Gastroesophageal sphincter (tissue), 4 donors: ENCODE measurements around the gene ZNF512B. TPM values are rescaled to one million over a fixed set of nuclear protein-coding genes. Genes with fewer than 3 reads are reported as not detected.
"Not testable (repeated sequence)": the region's sequence is repeated elsewhere in the genome, so short reads cannot be mapped to it uniquely, and the experiment has no call there.

Experiments used
- ATAC-seq: fragments of 150-250 bp; one replicate; pipeline ENCODE4 v1.9.1; 2016; ENCODE audit warnings: mild to moderate bottlenecking, moderate library complexity
- H3K27ac ChIP-seq, 4 donors: fragments of 200-600 bp; sonication (generic) in 3 of 4; 1 replicate in 3 of 4; 2 replicates in 1 of 4; pipeline ENCODE4 v1.5.1; 2016 to 2019
- H3K27me3 ChIP-seq: fragments of 200-600 bp; sonication (generic); one replicate; pipeline ENCODE4 v1.5.1; 2019
- H3K36me3 ChIP-seq, 2 donors: fragments of 200-600 bp; sonication (generic); one replicate each; pipeline ENCODE4 v1.5.1; 2019; ENCODE audit warnings: control low read depth in 1 of 2
- H3K4me1 ChIP-seq, 3 donors: fragments of 200-600 bp; sonication (generic); 1 replicate in 2 of 3; 2 replicates in 1 of 3; pipeline ENCODE4 v1.5.1; 2016 to 2019; ENCODE audit warnings: control low read depth in 2 of 3
- H3K4me3 ChIP-seq, 2 donors: fragments of 200-600 bp; sonication (generic); one replicate each; pipeline ENCODE4 v1.5.1; 2019; ENCODE audit warnings: mild to moderate bottlenecking in 1 of 2, moderate library complexity in 1 of 2
- H3K9me3 ChIP-seq, 3 donors: fragments of 200-600 bp; sonication (generic); one replicate each; pipeline ENCODE4 v1.5.1; 2017 to 2019; ENCODE audit warnings: control low read depth in 2 of 3
- EP300 ChIP-seq: sonication (generic); formaldehyde crosslinking; IDR thresholded peaks from one replicate; pipeline ENCODE4 v1.6.1; 2017; ENCODE audit warnings: antibody characterized with exemption, mild to moderate bottlenecking
- POLR2A ChIP-seq, 2 donors: fragments of 450-650 bp; IDR thresholded peaks; one replicate each; pipeline ENCODE4 v1.6.1; 2017; ENCODE audit warnings: antibody characterized with exemption in 2 of 2, mild to moderate bottlenecking in 2 of 2, moderate library complexity in 1 of 2
- POLR2AphosphoS5 ChIP-seq: sonication (generic); formaldehyde crosslinking; IDR thresholded peaks from one replicate; pipeline ENCODE4 v1.6.1; 2017; ENCODE audit warnings: antibody characterized with exemption
- WGBS, 2 donors: methylation state at CpG; one replicate each; pipeline ENCODE4 v1.1.5; 2018; ENCODE audit warnings: low coverage in 1 of 2; 5-methylcytosine and 5-hydroxymethylcytosine counted together
- total RNA-seq, 4 donors: library from RNA; depleted of rRNA; stranded (reverse); fragments of >200 nt; gene quantifications; one replicate each; pipeline ENCODE4 v1.1.0, GENCODE V29; 2016
- TF ChIP-seq, protein P1 (sequence below), 4 experiments: fragments of 200-600 bp in 2 of 4; fragments of 450-650 bp in 2 of 4; sonication (generic) in 1 of 4; IDR thresholded peaks; one replicate each; pipeline ENCODE4 v1.5.1; 2017 to 2019; ENCODE audit warnings: antibody characterized with exemption in 4 of 4, mild to moderate bottlenecking in 2 of 4, moderate library complexity in 2 of 4

The ZNF512B gene
- total RNA-seq, 4 donors from 2014 or later, result 9.0 to 13.8 (median 10.0) TPM

DNA sequence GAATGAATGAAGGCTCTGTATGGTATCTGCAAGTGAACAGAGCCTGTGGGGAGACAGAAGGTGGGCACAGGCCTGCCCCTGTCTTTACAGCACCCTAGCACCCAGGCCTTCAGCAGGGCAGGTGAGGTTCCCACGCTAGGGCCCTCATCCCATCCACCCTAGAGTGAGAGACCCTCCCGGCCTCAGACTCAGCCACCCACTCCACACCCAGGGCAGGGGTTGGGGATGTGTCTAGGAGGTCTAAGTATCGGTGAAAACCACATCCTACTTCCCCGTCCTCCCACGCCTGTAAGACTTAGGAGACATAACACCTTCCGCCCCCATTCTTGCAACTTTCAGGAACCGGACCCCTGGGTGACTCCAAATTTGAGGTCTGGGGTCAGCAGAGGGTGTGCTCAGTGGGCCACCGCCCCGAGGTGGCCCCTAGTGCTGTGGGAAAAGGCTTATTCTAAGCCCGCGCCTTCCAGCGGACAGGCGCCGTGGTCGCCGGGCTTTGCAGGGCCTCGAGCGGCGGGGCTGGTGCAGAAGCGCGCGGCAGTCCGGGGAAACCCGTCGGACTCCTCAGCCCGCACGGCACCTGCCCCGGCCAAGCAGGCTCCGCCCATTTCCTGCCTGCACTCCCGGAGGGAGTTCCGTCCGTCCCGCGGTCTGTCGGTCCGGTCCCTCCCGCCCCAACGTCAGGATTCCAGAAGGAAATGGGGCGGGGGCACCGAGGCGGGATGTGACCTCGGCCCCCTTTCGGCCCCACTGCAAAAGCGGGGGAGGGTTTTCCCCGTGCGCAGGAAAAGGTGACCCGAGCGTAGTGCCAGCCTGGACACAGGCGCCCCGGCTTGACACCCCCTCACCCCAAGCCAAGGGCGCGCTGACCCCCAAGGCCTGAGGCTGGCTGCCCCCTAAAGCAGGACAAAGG lies 8.8 kb upstream of the ZNF512B start:
- no peaks in the 10 kb centered on the region for H3K9me3 ChIP-seq
- no peak for TF ChIP-seq POLR2A (IDR thresholded peaks at IDR 0.05)
- TF ChIP-seq, protein P1, sequence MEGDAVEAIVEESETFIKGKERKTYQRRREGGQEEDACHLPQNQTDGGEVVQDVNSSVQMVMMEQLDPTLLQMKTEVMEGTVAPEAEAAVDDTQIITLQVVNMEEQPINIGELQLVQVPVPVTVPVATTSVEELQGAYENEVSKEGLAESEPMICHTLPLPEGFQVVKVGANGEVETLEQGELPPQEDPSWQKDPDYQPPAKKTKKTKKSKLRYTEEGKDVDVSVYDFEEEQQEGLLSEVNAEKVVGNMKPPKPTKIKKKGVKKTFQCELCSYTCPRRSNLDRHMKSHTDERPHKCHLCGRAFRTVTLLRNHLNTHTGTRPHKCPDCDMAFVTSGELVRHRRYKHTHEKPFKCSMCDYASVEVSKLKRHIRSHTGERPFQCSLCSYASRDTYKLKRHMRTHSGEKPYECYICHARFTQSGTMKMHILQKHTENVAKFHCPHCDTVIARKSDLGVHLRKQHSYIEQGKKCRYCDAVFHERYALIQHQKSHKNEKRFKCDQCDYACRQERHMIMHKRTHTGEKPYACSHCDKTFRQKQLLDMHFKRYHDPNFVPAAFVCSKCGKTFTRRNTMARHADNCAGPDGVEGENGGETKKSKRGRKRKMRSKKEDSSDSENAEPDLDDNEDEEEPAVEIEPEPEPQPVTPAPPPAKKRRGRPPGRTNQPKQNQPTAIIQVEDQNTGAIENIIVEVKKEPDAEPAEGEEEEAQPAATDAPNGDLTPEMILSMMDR (IDR thresholded peaks at IDR 0.05), result no peak
- H3K27ac ChIP-seq, result peak overlapping the region; percentile 8 to 88 (median 86)
- peaks cover 0 to 11% of the 10 kb centered on the region in 2 donors for H3K36me3 ChIP-seq
- no peaks in the 10 kb centered on the region for H3K27me3 ChIP-seq
- H3K4me3 ChIP-seq, result peak overlapping the region; percentile 69 to 71
- H3K4me1 ChIP-seq, result peaks cover 0 to 64% (median 42%) of the 10 kb centered on the region in 3 donors
- ATAC-seq, result peak; percentile 34
- 80% methylated on average over 1 of the region's 52 CpGs; no CpG with 5 or more reads in 1 of the 2 donors for WGBS, 2 donors

DNA sequence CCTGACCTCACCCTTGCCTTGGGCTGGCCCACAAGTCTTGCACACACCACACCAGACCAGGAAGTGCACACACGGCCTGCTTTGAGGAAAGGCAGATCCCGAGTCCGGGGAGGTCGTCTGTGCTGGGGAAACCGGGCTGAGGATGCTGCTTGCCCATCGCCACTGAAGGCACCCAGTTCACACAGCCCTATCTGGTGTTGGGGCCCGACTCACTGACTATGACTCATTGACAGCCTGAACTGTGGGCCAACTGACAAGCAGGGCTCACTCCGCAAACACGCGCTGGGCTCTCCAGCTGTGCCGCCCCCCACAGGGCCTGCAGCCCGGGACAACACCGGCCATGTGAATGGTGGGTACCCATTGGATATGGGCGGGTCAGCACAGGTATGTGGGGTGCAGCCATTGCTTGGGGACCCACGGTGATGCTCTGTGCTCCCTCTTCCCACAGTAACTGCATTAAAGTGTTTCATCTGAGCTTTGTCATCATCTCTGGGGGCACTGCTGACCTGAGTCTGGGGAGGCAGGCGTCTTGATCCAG lies 8.1 kb upstream of the ZNF512B start:
- peak overlapping the region in 2 of 4 donors; percentile 84 to 88 for H3K27ac ChIP-seq
- WGBS, 2 donors, result 50% methylated on average over 2 of the region's 16 CpGs; no CpG with 5 or more reads in 1 of the 2 donors
- TF ChIP-seq POLR2AphosphoS5 (no peak), POLR2A (IDR thresholded peaks at IDR 0.05) (no peak), EP300 (no peak)
- TF ChIP-seq, protein P1 (IDR thresholded peaks at IDR 0.05), result no peak
- no peak overlapping the region for H3K4me3 ChIP-seq
- H3K4me1 ChIP-seq, result peaks cover 0 to 60% (median 40%) of the 10 kb centered on the region in 3 donors
- no peaks in the 10 kb centered on the region for H3K9me3 ChIP-seq
- ATAC-seq, result no peak
- H3K27me3 ChIP-seq, result no peaks in the 10 kb centered on the region
- peaks cover 0 to 3% of the 10 kb centered on the region in 2 donors for H3K36me3 ChIP-seq

DNA sequence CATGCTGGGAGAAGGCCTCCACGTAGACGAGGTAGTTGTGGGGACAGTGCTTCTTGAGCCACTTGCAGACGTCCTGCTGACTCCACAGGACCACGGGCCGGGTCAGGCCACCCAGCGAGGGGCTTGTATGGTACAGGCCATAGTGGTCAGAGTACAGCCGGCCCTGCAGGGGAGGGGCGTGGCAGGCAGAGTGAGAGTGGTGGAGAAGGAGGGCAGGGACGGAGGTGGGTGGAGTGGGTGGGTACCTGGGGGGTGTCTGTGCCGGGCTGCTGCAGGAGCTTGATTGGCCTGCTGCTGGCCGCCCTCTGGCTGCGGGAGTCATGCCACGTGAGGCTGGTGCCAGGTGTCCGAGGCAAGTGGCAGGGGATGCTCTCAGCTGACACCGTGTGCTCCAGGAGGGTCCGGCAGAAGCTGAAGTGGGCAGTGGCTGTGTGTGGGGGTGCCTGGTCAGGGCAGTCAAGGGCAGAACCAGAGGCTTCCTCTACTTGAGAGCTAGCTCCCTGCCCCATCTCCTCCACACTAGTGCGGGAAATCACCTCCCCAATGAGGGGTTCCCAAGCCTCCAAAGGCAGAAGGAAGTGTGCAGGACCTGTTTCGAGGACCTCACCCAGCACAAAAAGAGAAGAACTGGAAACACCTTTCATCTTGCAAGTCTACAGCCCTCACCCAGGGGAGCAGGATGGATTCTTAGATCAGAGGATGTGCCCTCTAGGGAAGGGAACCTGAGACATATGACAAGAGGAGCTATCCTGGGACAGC lies 7.4 kb upstream of the ZNF512B start:
- ATAC-seq, result no peak
- peaks cover 0 to 54% (median 34%) of the 10 kb centered on the region in 3 donors for H3K4me1 ChIP-seq
- H3K9me3 ChIP-seq, result no peaks in the 10 kb centered on the region
- 76% methylated on average over 9 of the region's 18 CpGs; no CpG with 5 or more reads in 1 of the 2 donors for WGBS, 2 donors
- no peak for TF ChIP-seq POLR2A (IDR thresholded peaks at IDR 0.05)
- no peak for TF ChIP-seq EP300
- TF ChIP-seq, protein P1 (IDR thresholded peaks at IDR 0.05), result no peak
- H3K36me3 ChIP-seq, result no peaks in the 10 kb centered on the region
- H3K27ac ChIP-seq, result no peak overlapping the region
- H3K4me3 ChIP-seq, result no peak overlapping the region
- no peaks in the 10 kb centered on the region for H3K27me3 ChIP-seq

DNA sequence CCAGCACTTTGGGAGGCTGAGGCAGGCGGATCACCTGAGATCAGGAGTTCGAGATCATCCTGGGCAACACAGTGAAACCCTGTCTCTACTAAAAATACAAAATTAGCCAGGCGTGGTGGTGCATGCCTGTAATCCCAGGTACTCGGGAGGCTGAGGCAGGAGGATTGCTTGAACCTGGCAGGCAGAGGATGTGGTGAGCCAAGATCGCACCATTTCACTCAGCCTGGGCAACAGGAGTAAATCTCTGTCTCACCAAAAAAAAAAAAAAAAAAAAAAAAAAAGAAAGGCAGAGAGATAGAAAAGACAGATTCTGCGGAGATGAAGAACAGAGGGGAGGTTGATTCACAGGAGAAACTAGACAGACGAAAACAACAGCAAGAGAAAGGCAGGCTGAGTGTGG lies 6.8 kb upstream of the ZNF512B start:
- peaks cover 0 to 47% (median 28%) of the 10 kb centered on the region in 3 donors for H3K4me1 ChIP-seq
- not testable (repeated sequence) for H3K27ac ChIP-seq, H3K36me3 ChIP-seq, ATAC-seq, H3K4me3 ChIP-seq, H3K9me3 ChIP-seq, H3K27me3 ChIP-seq
- WGBS, 2 donors, result 95 to 100% methylated on average over 1 to 5 of the region's 7 CpGs

DNA sequence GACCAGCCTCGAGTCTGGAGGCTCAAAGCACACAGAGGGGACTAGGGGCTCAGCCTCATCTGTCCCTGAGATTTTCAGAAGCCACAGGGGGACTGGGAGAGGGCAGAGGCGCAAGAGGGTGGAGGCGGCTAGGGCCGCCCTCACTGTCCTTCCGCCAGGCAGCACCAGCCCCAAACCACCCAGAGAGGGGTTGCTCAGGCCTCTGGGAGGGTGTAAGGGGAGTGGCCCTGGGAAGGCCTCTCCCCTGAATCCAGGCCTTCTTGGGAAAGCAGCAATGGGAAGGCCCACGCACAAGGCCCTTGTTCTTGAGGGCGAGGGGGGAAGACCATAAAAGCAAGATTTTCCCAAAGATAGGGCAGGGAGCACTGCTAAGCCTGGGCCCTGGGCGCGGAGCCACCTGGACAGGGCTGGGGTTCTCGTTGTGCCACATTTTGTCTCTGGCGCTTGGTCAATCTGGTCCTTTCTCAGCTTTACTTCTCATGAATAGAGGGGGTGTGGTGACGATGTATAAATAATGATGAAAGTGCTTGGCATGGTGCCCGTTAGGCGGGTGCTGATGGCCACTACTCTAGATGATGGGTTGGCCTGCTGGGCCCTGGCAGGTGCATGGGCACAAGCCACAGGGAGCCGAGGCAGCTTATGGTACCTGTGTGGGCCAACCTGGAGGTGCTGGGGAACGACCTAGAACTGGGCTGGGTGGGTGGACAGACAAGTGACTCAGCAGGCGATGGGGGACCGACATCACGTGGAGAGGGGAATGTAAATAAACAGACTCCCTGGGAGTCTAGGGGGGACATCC lies 4.9 kb upstream of the ZNF512B start:
- peaks cover 0 to 42% (median 22%) of the 10 kb centered on the region in 3 donors for H3K4me1 ChIP-seq
- no peak overlapping the region for H3K4me3 ChIP-seq
- H3K36me3 ChIP-seq, result no peaks in the 10 kb centered on the region
- H3K27me3 ChIP-seq, result no peaks in the 10 kb centered on the region
- H3K9me3 ChIP-seq, result no peaks in the 10 kb centered on the region
- no peak for TF ChIP-seq POLR2AphosphoS5
- no peak for TF ChIP-seq POLR2A (IDR thresholded peaks at IDR 0.05)
- TF ChIP-seq, protein P1 (IDR thresholded peaks at IDR 0.05), result no peak
- TF ChIP-seq EP300, result no peak
- 43 to 70% methylated on average over 10 to 14 of the region's 19 CpGs for WGBS, 2 donors
- H3K27ac ChIP-seq, result peak overlapping the region in 2 of 4 donors; percentile 14 to 70
- no peak for ATAC-seq
